ENCODE measurements around the gene OR10D3.

DNA sequence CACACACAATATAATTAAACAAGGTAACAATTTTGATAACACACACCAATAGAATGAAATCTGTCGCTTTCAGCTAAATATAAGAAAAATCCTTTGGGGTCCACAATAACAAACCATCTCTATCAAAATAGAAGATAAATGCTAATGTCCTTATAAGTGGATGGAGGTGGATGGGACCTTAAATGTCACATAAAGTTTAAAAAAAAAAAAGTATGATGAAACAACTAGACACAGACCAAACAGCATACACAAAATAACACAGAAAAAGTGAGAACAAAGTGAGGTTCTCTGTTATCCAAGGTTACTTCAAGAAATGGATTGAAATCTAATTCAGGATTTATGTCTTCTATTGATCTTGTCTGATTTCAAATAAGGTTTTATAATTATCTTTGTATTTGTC is 10.5 kb upstream of the OR10D3 start:
- TF ChIP-seq, protein P1, sequence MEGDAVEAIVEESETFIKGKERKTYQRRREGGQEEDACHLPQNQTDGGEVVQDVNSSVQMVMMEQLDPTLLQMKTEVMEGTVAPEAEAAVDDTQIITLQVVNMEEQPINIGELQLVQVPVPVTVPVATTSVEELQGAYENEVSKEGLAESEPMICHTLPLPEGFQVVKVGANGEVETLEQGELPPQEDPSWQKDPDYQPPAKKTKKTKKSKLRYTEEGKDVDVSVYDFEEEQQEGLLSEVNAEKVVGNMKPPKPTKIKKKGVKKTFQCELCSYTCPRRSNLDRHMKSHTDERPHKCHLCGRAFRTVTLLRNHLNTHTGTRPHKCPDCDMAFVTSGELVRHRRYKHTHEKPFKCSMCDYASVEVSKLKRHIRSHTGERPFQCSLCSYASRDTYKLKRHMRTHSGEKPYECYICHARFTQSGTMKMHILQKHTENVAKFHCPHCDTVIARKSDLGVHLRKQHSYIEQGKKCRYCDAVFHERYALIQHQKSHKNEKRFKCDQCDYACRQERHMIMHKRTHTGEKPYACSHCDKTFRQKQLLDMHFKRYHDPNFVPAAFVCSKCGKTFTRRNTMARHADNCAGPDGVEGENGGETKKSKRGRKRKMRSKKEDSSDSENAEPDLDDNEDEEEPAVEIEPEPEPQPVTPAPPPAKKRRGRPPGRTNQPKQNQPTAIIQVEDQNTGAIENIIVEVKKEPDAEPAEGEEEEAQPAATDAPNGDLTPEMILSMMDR (conservative IDR thresholded peaks at IDR 0.05; ENCODE audit: low read depth, low read length), result no peak
- TF ChIP-seq EZH2phosphoT487 (IDR thresholded peaks at IDR 0.05; ENCODE audit: borderline replicate concordance, low read length) (no peak), EZH2 (IDR thresholded peaks at IDR 0.05; ENCODE audit: low read length, unreplicated experiment) (no peak)
